Memory B cell (primary cell): ENCODE results near the gene IPO4.
A peak's percentile ranks its signal among the peaks of the same experiment; 100 is the strongest.

Experiments
- ATAC-seq: fragments of 150-1000 bp; cut with Tn5 transposase; 2 replicates; pipeline ENCODE4 v1.10.0; 2021; ENCODE audit warnings: low read depth, mild to moderate bottlenecking, moderate library complexity
- DNase-seq, 2 donors: peaks; one replicate each; pipeline ENCODE4 v3.0.0; 2022; ENCODE audit warnings: low spot score in 2 of 2
- H3K27ac Mint-ChIP-seq: one replicate; pipeline ENCODE4 v1.8.0; 2022; ENCODE audit warnings: mild to moderate bottlenecking, moderate library complexity, mixed read lengths
- H3K27me3 Mint-ChIP-seq: one replicate; pipeline ENCODE4 v1.8.0; 2022; ENCODE audit warnings: mixed read lengths
- H3K36me3 Mint-ChIP-seq: one replicate; pipeline ENCODE4 v1.8.0; 2022; ENCODE audit warnings: mild to moderate bottlenecking, mixed read lengths
- H3K4me1 Mint-ChIP-seq: one replicate; pipeline ENCODE4 v1.8.0; 2022; ENCODE audit warnings: mixed read lengths
- H3K4me3 Mint-ChIP-seq: one replicate; pipeline ENCODE4 v1.8.0; 2022; ENCODE audit warnings: mild to moderate bottlenecking, moderate library complexity, mixed read lengths
- H3K9me3 Mint-ChIP-seq: one replicate; pipeline ENCODE4 v1.8.0; 2022; ENCODE audit warnings: mixed read lengths

Gene IPO4, protein sequence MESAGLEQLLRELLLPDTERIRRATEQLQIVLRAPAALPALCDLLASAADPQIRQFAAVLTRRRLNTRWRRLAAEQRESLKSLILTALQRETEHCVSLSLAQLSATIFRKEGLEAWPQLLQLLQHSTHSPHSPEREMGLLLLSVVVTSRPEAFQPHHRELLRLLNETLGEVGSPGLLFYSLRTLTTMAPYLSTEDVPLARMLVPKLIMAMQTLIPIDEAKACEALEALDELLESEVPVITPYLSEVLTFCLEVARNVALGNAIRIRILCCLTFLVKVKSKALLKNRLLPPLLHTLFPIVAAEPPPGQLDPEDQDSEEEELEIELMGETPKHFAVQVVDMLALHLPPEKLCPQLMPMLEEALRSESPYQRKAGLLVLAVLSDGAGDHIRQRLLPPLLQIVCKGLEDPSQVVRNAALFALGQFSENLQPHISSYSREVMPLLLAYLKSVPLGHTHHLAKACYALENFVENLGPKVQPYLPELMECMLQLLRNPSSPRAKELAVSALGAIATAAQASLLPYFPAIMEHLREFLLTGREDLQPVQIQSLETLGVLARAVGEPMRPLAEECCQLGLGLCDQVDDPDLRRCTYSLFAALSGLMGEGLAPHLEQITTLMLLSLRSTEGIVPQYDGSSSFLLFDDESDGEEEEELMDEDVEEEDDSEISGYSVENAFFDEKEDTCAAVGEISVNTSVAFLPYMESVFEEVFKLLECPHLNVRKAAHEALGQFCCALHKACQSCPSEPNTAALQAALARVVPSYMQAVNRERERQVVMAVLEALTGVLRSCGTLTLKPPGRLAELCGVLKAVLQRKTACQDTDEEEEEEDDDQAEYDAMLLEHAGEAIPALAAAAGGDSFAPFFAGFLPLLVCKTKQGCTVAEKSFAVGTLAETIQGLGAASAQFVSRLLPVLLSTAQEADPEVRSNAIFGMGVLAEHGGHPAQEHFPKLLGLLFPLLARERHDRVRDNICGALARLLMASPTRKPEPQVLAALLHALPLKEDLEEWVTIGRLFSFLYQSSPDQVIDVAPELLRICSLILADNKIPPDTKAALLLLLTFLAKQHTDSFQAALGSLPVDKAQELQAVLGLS

DNA sequence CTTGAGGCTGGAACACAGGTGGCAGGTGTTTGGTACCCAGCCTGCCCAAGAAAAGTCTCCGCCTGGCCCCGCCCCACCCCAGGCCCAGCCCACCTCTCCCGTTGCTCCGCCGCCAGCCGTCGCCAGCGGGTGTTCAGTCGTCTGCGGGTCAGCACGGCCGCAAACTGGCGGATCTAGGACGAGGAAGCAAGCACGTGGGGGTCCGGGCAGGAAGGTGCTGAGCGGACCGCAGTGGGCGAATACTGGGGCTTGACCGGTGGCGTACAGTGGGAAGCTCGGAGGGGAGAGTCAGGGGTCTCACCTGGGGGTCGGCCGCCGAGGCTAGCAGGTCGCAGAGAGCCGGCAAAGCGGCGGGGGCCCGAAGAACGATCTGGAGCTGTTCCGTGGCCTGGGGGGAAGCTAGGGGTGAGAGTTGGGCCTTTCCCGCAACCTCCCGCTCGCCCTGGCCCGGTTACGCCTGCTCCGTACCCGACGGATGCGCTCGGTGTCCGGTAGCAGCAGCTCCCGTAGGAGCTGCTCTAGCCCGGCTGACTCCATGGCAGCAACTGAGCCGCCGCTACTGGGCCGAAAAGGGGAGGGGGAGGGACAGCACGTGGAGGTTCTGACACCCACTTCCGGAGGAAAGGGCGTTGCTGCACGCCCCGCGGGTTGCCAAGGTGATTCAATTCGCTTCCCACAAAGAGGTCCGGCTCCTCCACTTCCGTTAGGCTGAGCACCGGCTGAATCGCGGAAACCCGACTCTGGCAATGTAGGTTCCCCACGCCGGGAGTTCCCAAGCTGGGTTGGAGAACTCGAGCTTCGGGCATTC is at the start of gene IPO4:
Gene IPO4 (minus strand): TSS at position 566 of the 808 bp plus-strand sequence. CDS start 29 bp downstream, at position 537.
- H3K36me3 Mint-ChIP-seq: peaks cover 15% of the 10 kb centered on the region
- peak; percentile 97 for ATAC-seq

GRCh38 chr14:24238123-24238522 is 49.5 kb upstream of the IPO4 start:
- H3K4me1 Mint-ChIP-seq: peaks cover 38% of the 10 kb centered on the region
- ATAC-seq (no peak), DNase-seq (no peak)
- no peak overlapping the region for H3K4me3 Mint-ChIP-seq
- H3K27ac Mint-ChIP-seq: no peak overlapping the region
- no peaks in the 10 kb centered on the region for H3K9me3 Mint-ChIP-seq
- H3K36me3 Mint-ChIP-seq: peaks cover 41% of the 10 kb centered on the region
- H3K27me3 Mint-ChIP-seq: no peaks in the 10 kb centered on the region

More for the DNA sequence above, at the start of gene IPO4:
- Mint-ChIP-seq H3K4me1 (peaks cover 20% of the 10 kb centered on the region), H3K27me3 (no peaks in the 10 kb centered on the region), H3K27ac (peak within 1 kb of the TSS; percentile 93), H3K9me3 (no peaks in the 10 kb centered on the region), H3K4me3 (peak within 1 kb of the TSS; percentile 89)
- DNase-seq: peak; percentile 82 to 89

DNA sequence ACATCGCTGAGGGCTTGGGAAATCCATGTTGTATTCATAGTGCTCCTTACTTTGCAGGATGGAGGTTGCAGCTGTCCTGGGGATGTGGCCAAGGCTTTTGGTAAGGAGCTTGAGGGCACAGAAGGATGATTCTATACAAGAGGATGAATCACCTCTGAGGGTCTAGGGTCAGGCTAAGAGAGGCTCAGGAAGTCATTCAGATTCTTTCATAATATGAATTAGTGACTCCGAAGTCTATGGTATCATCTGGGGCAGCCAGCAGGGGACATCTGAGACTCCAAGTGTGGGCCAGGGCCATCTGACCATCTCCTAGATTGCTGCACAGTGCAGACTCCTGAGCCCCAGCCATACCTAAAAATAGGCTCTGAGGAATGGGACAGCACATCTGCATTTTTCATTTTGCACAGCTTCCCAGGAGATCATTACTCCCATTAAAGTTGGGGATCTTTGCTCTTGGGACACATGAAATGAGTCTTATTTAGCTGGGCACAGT is 48.9 kb upstream of the IPO4 start:
- ATAC-seq (no peak), DNase-seq (no peak)
- Mint-ChIP-seq H3K27ac (no peak overlapping the region), H3K36me3 (peaks cover 41% of the 10 kb centered on the region), H3K27me3 (no peaks in the 10 kb centered on the region), H3K4me3 (no peak overlapping the region), H3K4me1 (peaks cover 38% of the 10 kb centered on the region), H3K9me3 (no peaks in the 10 kb centered on the region)

GRCh38 chr14:24236689-24237462 is 48.3 kb upstream of the IPO4 start:
- DNase-seq (no peak), ATAC-seq (no peak)
- Mint-ChIP-seq H3K4me1 (peaks cover 38% of the 10 kb centered on the region), H3K36me3 (peaks cover 41% of the 10 kb centered on the region), H3K27me3 (no peaks in the 10 kb centered on the region), H3K27ac (peak overlapping the region; percentile 64), H3K9me3 (no peaks in the 10 kb centered on the region), H3K4me3 (no peak overlapping the region)

DNA sequence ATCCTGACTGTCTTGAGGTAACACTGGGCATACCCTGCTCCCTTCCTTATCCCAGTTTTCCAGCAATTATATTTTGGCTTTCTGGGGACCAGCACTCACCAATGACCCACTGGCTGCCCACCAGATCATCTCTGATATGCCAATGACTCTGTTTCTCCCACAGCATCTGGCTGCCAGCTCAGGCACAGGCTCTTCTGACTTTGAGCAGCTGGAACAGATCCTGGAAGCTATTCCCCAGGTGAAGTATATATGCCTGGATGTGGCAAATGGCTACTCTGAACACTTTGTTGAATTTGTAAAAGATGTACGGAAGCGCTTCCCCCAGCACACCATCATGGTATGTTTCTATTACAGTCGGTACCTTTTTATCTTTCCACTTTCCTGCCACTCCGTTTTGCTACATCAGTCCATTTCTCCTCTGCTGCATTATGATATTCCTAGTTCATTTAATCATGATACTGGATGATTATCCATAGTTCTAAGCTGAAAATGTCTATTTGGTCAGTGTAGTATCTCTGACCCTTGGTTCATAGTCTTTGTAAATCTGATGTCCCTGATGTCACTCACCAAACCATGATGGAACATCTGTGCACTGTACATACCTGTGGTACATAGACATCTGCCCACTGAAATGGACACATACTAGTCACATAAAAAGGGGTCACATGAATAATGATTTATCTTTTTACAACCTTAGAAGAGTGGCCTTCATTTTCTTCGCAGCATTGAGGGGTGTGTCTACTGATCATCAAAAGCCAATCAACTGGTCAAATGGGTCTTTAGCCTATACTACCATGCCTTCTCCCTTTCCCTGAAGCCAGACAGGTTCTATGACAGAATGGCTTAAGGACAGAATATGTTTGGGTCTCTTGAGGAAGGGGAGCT is 47.4 kb upstream of the IPO4 start:
- Mint-ChIP-seq H3K27ac (no peak overlapping the region), H3K36me3 (peaks cover 41% of the 10 kb centered on the region), H3K4me1 (peaks cover 44% of the 10 kb centered on the region), H3K4me3 (no peak overlapping the region), H3K27me3 (no peaks in the 10 kb centered on the region), H3K9me3 (no peaks in the 10 kb centered on the region)
- DNase-seq (no peak), ATAC-seq (no peak)

DNA sequence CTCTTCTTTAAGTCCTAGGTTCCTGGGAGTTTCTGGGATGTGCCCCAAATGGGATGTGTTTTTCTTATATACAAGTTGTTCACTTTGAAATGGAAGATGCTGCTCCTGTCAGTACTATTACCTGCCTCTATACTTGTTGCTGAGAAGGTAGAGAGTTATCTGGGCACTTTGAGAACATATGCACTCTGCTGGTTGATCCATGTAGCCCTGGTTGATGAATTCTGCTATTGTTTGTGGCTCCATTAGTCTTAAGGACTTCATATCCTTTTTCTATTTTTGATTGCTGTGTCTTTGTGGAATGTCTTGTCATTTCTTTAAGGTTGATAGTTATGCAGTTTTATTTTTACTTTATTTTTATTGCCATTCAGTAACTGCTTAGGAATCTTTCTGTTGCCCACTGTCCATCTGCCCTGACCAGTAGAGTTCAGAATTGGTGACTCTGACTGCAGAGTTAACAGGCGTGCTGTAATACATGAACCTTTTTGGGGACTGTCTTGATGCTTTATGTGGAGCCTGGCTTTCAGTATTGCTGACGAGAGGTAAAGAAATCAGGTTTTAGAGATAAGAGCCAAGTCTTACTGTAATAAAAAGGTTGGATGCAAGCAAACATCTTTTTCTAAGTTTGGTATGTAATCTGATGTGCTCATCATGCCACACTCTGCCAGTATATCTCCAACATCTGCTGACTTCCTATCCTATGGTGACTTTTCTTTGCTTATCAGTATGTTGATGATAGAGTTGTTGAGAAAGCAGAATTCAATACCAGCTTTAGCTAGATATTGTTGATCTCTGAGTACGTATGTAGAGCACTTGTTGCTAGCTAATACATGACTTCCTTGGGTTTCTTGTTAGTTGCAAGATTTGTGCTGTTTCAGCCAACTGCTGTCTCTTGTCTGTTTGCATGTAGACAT is 45.7 kb upstream of the IPO4 start:
- DNase-seq (no peak), ATAC-seq (no peak)
- Mint-ChIP-seq H3K4me3 (peak overlapping the region; percentile 9), H3K4me1 (peaks cover 33% of the 10 kb centered on the region), H3K36me3 (peaks cover 32% of the 10 kb centered on the region), H3K9me3 (no peaks in the 10 kb centered on the region), H3K27me3 (no peaks in the 10 kb centered on the region), H3K27ac (peak overlapping the region; percentile 50)

- DNase-seq (no peak), ATAC-seq (no peak)
- H3K9me3 Mint-ChIP-seq: no peaks in the 10 kb centered on the region
- H3K4me3 Mint-ChIP-seq: peak overlapping the region; percentile 93
- peaks cover 32% of the 10 kb centered on the region for H3K4me1 Mint-ChIP-seq
- H3K36me3 Mint-ChIP-seq: peaks cover 28% of the 10 kb centered on the region
- peak overlapping the region; percentile 85 for H3K27ac Mint-ChIP-seq
- H3K27me3 Mint-ChIP-seq: no peaks in the 10 kb centered on the region
Observed at GRCh38 chr14:24233538-24233866, 44.9 kb upstream of the IPO4 start.

- Mint-ChIP-seq H3K4me3 (peak within 1 kb of the TSS; percentile 93), H3K9me3 (no peaks in the 10 kb centered on the region), H3K4me1 (peaks cover 28% of the 10 kb centered on the region), H3K27ac (peak within 1 kb of the TSS; percentile 85), H3K36me3 (peaks cover 23% of the 10 kb centered on the region), H3K27me3 (no peaks in the 10 kb centered on the region)
- DNase-seq (no peak), ATAC-seq (peak; percentile 43)
Observed at GRCh38 chr14:24232645-24233537, 44.3 kb upstream of the IPO4 start, which contains the start of gene GMPR2. TSS of gene GMPR2 (plus strand) at chr14:24232929. CDS start at chr14:24233254, 325 bp downstream.

- ATAC-seq: peak; percentile 83
- Mint-ChIP-seq H3K36me3 (peaks cover 22% of the 10 kb centered on the region), H3K9me3 (no peaks in the 10 kb centered on the region), H3K4me1 (peaks cover 27% of the 10 kb centered on the region), H3K27me3 (no peaks in the 10 kb centered on the region), H3K27ac (peak within 1 kb of the TSS; percentile 85), H3K4me3 (peak within 1 kb of the TSS; percentile 93)
- DNase-seq: peak; percentile 84 to 85
Observed at GRCh38 chr14:24232121-24232644, 43.6 kb upstream of the IPO4 start, which contains the start of gene NEDD8. TSS of gene NEDD8 (minus strand) at chr14:24232367. CDS start at chr14:24232267, 100 bp downstream.
